ENCODE results near the gene TUBB3.

TUBB3 gene

GRCh38 chr16:89938175-89938885 lies 15.2 kb downstream of the TUBB3 start:
- DNase-seq (ENCODE audit: low read depth): no peak

- DNase-seq (ENCODE audit: low read depth): no peak
Measured at GRCh38 chr16:89944773-89945172, 21.6 kb downstream of the TUBB3 start.

- DNase-seq (ENCODE audit: low read depth): no peak
Measured at GRCh38 chr16:89945654-89946053, 22.5 kb downstream of the TUBB3 start.

GRCh38 chr16:89946515-89946914 lies 23.4 kb downstream of the TUBB3 start:
- DNase-seq (ENCODE audit: low read depth): no peak

- no peak for DNase-seq (ENCODE audit: low read depth)
Measured at GRCh38 chr16:89949121-89949742, 26.1 kb downstream of the TUBB3 start.

GRCh38 chr16:89949756-89950155 lies 26.6 kb downstream of the TUBB3 start:
- no peak for DNase-seq (ENCODE audit: low read depth)

GRCh38 chr16:89951509-89951908 lies 28.4 kb downstream of the TUBB3 start:
- DNase-seq (ENCODE audit: low read depth): no peak

- DNase-seq (ENCODE audit: low read depth): no peak
Measured at GRCh38 chr16:89952049-89952448, 28.9 kb downstream of the TUBB3 start.

GRCh38 chr16:89952551-89952950 lies 29.4 kb downstream of the TUBB3 start:
- no peak for DNase-seq (ENCODE audit: low read depth)

- no peak for DNase-seq (ENCODE audit: low read depth)
Measured at GRCh38 chr16:89953671-89954406, 30.7 kb downstream of the TUBB3 start.

GRCh38 chr16:89954462-89954861 lies 31.3 kb downstream of the TUBB3 start:
- DNase-seq (ENCODE audit: low read depth): no peak

GRCh38 chr16:89955001-89955685 lies 32.0 kb downstream of the TUBB3 start:
- DNase-seq (ENCODE audit: low read depth): no peak

- DNase-seq (ENCODE audit: low read depth): no peak
Measured at GRCh38 chr16:89956505-89957215, 33.5 kb downstream of the TUBB3 start.

GRCh38 chr16:89957216-89957785 lies 34.2 kb downstream of the TUBB3 start:
- no peak for DNase-seq (ENCODE audit: low read depth)

- DNase-seq (ENCODE audit: low read depth): no peak
Measured at GRCh38 chr16:89958068-89958467, 34.9 kb downstream of the TUBB3 start.

- DNase-seq (ENCODE audit: low read depth): no peak
Measured at GRCh38 chr16:89958596-89958995, 35.5 kb downstream of the TUBB3 start.

- no peak for DNase-seq (ENCODE audit: low read depth)
Measured at GRCh38 chr16:89960966-89961365, 37.8 kb downstream of the TUBB3 start.

- DNase-seq (ENCODE audit: low read depth): no peak
Measured at GRCh38 chr16:89961920-89962319, 38.8 kb downstream of the TUBB3 start.

GRCh38 chr16:89962754-89963498 lies 39.8 kb downstream of the TUBB3 start:
- no peak for DNase-seq (ENCODE audit: low read depth)

- DNase-seq (ENCODE audit: low read depth): no peak
Measured at GRCh38 chr16:89964201-89964600, 41.1 kb downstream of the TUBB3 start.

Data from activated T-helper 9 cell treated with anti-CD3 and anti-CD28 coated beads, Interleukin-2, amount 50 U/mL, for 16 hours (primary cell).